SK-N-SH treated with all-trans-retinoic acid at 6 μM for 48 hours (cell line): ENCODE data around the gene CDX1.

Experiments used
- ATAC-seq: fragments of 200-7000 bp; cut with Tn5 transposase; 3 replicates; pipeline ENCODE4 v1.9.1; 2020; ENCODE audit warnings: mild to moderate bottlenecking, moderate library complexity
- ARNTL ChIP-seq: fragments of 450-650 bp; formaldehyde crosslinking; IDR thresholded peaks from 2 replicates; pipeline ENCODE4 v1.5.0; 2020; ENCODE audit warnings: low read depth, mild to moderate bottlenecking, moderate library complexity, borderline replicate concordance
- BACH2 ChIP-seq: fragments of 250-450 bp; sonication (Bioruptor Pico); IDR thresholded peaks from 2 replicates; pipeline ENCODE4 v1.9.0; 2021; ENCODE audit warnings: mild to moderate bottlenecking, borderline replicate concordance
- CSDC2 ChIP-seq: fragments of 250-450 bp; sonication (Bioruptor Pico); IDR thresholded peaks from 2 replicates; pipeline ENCODE4 v1.5.0; 2020; ENCODE audit warnings: mild to moderate bottlenecking, moderate library complexity
- ESRRG ChIP-seq: fragments of 250-450 bp; sonication (Bioruptor Pico); IDR thresholded peaks from 2 replicates; pipeline ENCODE4 v1.6.1; 2021; ENCODE audit warnings: mild to moderate bottlenecking
- GLIS3 ChIP-seq: fragments of 250-450 bp; sonication (Bioruptor Pico); IDR thresholded peaks from 2 replicates; pipeline ENCODE4 v1.5.0; 2020; ENCODE audit warnings: mild to moderate bottlenecking, moderate library complexity
- ISL1 ChIP-seq: fragments of 250-450 bp; sonication (Bioruptor Pico); IDR thresholded peaks from 2 replicates; pipeline ENCODE4 v2.1.2; 2022; ENCODE audit warnings: mild to moderate bottlenecking, moderate library complexity
- OSR1 ChIP-seq: fragments of 250-450 bp; sonication (Bioruptor Pico); IDR thresholded peaks from 2 replicates; pipeline ENCODE4 v1.8.0; 2022; ENCODE audit warnings: moderate library complexity, mild to moderate bottlenecking, inconsistent platforms
- RARB ChIP-seq: fragments of 250-450 bp; sonication (Bioruptor Pico); IDR thresholded peaks from 2 replicates; pipeline ENCODE4 v1.8.0; 2021; ENCODE audit warnings: mild to moderate bottlenecking, moderate library complexity
- SNAI2 ChIP-seq: fragments of 250-450 bp; sonication (Bioruptor Pico); IDR thresholded peaks from 2 replicates; pipeline ENCODE4 v1.5.0; 2020; ENCODE audit warnings: mild to moderate bottlenecking, moderate library complexity
- TCF4 ChIP-seq: fragments of 250-450 bp; sonication (Bioruptor Pico); IDR thresholded peaks from 2 replicates; pipeline ENCODE4 v1.8.0; 2021; ENCODE audit warnings: mild to moderate bottlenecking, moderate library complexity, borderline replicate concordance
- TOX ChIP-seq: fragments of 250-450 bp; sonication (Bioruptor Pico); IDR thresholded peaks from 2 replicates; pipeline ENCODE4 v1.8.0; 2021; ENCODE audit warnings: mild to moderate bottlenecking, moderate library complexity, borderline replicate concordance
- ZC3H10 ChIP-seq: fragments of 250-450 bp; sonication (Bioruptor Pico); IDR thresholded peaks from 2 replicates; pipeline ENCODE4 v1.5.1; 2021; ENCODE audit warnings: mild to moderate bottlenecking, moderate library complexity
- ZFP3 ChIP-seq: fragments of 250-450 bp; sonication (Bioruptor Pico); IDR thresholded peaks from 2 replicates; pipeline ENCODE4 v1.5.0; 2020; ENCODE audit warnings: mild to moderate bottlenecking, moderate library complexity
- ZFP30 ChIP-seq: fragments of 450-650 bp; formaldehyde crosslinking; IDR thresholded peaks from 2 replicates; pipeline ENCODE4 v1.5.0; 2022; ENCODE audit warnings: mild to moderate bottlenecking, moderate library complexity
- ZNF565 ChIP-seq: fragments of 450-650 bp; formaldehyde crosslinking; conservative IDR thresholded peaks from 2 replicates; pipeline ENCODE4 v1.5.0; 2020; ENCODE audit warnings: low read depth, mild to moderate bottlenecking, moderate library complexity
- ZNF70 ChIP-seq: fragments of 450-650 bp; formaldehyde crosslinking; IDR thresholded peaks from 2 replicates; pipeline ENCODE4 v1.5.0; 2020; ENCODE audit warnings: mild to moderate bottlenecking, moderate library complexity
- ZNF8 ChIP-seq: fragments of 450-650 bp; formaldehyde crosslinking; IDR thresholded peaks from 2 replicates; pipeline ENCODE4 v1.5.0; 2020; ENCODE audit warnings: mild to moderate bottlenecking, moderate library complexity
- TF ChIP-seq, protein P1 (sequence below): fragments of 250-450 bp; sonication (Bioruptor Pico); IDR thresholded peaks from 2 replicates; pipeline ENCODE4 v1.5.1; 2021; ENCODE audit warnings: mild to moderate bottlenecking, moderate library complexity
- TF ChIP-seq, protein P2 (sequence below): fragments of 250-450 bp; sonication (Bioruptor Pico); IDR thresholded peaks from 2 replicates; pipeline ENCODE4 v1.8.0; 2020; ENCODE audit warnings: mild to moderate bottlenecking, moderate library complexity, borderline replicate concordance
- TF ChIP-seq, protein P3 (sequence below): fragments of 250-450 bp; sonication (Bioruptor Pico); IDR thresholded peaks from 2 replicates; pipeline ENCODE4 v1.5.0; 2020; ENCODE audit warnings: mild to moderate bottlenecking, moderate library complexity
- TF ChIP-seq, protein P4 (sequence below): fragments of 250-450 bp; sonication (Bioruptor Pico); IDR thresholded peaks from 2 replicates; pipeline ENCODE4 v1.8.0; 2021; ENCODE audit warnings: low read depth, mild to moderate bottlenecking, moderate library complexity, borderline replicate concordance
- TF ChIP-seq, protein P5 (sequence below): fragments of 250-450 bp; sonication (Bioruptor Pico); IDR thresholded peaks from 2 replicates; pipeline ENCODE4 v1.5.1; 2020; ENCODE audit warnings: low read depth, mild to moderate bottlenecking, moderate library complexity

The CDX1 gene

DNA sequence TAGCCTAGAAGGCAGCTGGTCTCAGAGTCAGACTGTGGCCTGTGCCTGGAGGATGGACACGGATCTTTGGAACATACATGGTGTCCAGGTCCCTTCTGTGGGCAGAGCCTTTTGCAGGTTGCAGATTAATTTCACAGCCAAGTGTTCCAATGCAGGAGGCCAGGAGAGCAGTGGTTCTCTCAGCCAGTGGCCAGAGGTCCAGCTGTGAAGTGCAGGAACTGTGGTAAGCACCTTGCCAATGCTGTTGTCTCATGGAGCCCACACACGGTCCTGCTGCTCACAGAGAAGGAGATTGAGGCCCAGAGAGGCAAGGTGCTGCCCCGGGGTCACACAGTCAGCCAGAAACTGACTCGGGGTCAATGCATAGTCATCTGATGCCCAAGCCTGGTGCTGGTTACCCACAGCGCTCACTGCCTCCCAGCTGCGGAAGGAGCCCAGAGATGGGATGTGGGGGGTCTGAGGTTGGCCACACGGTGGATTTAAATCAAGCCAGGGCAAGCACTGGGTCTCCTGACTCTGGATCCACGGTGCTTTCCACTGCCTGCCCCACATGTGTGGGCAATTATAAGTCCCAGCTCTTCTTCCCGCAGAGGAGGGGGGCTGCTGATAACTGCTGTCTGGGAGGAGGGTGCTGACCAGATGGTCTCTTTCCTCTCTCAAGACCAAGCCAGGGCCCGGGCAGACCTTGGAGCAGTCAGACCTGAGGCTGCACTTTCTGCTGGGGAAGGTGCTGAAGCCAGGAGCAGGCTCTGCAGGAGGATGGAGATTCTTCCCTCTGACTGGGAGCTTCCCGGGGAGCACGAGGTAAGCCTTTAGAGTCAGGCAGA is 13.7 kb upstream of the CDX1 start:
- peak; percentile 23 for ATAC-seq
- TF ChIP-seq ZFP30 (CRISPR knock-in tag) (no peak), ZNF70 (CRISPR knock-in tag) (no peak), CSDC2 (no peak), ZFP3 (CRISPR knock-in tag) (no peak), TCF4 (peak; percentile 88)
- TF ChIP-seq, protein P1, sequence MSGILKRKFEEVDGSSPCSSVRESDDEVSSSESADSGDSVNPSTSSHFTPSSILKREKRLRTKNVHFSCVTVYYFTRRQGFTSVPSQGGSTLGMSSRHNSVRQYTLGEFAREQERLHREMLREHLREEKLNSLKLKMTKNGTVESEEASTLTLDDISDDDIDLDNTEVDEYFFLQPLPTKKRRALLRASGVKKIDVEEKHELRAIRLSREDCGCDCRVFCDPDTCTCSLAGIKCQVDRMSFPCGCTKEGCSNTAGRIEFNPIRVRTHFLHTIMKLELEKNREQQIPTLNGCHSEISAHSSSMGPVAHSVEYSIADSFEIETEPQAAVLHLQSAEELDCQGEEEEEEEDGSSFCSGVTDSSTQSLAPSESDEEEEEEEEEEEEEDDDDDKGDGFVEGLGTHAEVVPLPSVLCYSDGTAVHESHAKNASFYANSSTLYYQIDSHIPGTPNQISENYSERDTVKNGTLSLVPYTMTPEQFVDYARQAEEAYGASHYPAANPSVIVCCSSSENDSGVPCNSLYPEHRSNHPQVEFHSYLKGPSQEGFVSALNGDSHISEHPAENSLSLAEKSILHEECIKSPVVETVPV (CRISPR knock-in tag): no peak
- TF ChIP-seq, protein P2, sequence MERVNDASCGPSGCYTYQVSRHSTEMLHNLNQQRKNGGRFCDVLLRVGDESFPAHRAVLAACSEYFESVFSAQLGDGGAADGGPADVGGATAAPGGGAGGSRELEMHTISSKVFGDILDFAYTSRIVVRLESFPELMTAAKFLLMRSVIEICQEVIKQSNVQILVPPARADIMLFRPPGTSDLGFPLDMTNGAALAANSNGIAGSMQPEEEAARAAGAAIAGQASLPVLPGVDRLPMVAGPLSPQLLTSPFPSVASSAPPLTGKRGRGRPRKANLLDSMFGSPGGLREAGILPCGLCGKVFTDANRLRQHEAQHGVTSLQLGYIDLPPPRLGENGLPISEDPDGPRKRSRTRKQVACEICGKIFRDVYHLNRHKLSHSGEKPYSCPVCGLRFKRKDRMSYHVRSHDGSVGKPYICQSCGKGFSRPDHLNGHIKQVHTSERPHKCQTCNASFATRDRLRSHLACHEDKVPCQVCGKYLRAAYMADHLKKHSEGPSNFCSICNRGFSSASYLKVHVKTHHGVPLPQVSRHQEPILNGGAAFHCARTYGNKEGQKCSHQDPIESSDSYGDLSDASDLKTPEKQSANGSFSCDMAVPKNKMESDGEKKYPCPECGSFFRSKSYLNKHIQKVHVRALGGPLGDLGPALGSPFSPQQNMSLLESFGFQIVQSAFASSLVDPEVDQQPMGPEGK (CRISPR knock-in tag): no peak; the same call in 1 of the 2 replicates
- TF ChIP-seq, protein P3, sequence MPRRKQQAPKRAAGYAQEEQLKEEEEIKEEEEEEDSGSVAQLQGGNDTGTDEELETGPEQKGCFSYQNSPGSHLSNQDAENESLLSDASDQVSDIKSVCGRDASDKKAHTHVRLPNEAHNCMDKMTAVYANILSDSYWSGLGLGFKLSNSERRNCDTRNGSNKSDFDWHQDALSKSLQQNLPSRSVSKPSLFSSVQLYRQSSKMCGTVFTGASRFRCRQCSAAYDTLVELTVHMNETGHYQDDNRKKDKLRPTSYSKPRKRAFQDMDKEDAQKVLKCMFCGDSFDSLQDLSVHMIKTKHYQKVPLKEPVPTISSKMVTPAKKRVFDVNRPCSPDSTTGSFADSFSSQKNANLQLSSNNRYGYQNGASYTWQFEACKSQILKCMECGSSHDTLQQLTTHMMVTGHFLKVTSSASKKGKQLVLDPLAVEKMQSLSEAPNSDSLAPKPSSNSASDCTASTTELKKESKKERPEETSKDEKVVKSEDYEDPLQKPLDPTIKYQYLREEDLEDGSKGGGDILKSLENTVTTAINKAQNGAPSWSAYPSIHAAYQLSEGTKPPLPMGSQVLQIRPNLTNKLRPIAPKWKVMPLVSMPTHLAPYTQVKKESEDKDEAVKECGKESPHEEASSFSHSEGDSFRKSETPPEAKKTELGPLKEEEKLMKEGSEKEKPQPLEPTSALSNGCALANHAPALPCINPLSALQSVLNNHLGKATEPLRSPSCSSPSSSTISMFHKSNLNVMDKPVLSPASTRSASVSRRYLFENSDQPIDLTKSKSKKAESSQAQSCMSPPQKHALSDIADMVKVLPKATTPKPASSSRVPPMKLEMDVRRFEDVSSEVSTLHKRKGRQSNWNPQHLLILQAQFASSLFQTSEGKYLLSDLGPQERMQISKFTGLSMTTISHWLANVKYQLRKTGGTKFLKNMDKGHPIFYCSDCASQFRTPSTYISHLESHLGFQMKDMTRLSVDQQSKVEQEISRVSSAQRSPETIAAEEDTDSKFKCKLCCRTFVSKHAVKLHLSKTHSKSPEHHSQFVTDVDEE (CRISPR knock-in tag): peak; percentile 31; the same call in 1 of the 2 replicates

DNA sequence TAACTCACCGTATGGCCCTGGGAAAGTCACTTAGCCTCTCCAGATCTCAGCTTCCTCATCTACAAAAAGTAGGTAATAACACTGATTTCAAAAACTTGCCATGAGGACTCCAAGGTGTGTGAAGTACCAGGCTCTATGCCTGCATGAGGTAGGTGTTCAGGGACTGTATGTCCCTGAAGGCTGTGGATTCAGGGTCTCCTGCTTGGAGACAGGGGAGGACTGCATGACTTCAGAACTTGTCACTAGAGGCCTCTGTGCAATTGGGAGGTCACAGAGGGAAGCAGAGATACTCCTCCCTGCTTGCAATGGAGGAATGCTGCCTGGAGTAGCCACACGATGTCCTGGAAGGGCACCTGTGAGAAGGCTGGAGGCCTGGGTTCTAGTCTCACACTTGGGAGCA is 13.1 kb upstream of the CDX1 start:
- ATAC-seq: no peak
- no peak for TF ChIP-seq ZNF8
- TF ChIP-seq, protein P4, sequence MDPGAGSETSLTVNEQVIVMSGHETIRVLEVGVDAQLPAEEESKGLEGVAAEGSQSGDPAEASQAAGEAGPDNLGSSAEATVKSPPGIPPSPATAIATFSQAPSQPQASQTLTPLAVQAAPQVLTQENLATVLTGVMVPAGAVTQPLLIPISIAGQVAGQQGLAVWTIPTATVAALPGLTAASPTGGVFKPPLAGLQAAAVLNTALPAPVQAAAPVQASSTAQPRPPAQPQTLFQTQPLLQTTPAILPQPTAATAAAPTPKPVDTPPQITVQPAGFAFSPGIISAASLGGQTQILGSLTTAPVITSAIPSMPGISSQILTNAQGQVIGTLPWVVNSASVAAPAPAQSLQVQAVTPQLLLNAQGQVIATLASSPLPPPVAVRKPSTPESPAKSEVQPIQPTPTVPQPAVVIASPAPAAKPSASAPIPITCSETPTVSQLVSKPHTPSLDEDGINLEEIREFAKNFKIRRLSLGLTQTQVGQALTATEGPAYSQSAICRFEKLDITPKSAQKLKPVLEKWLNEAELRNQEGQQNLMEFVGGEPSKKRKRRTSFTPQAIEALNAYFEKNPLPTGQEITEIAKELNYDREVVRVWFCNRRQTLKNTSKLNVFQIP (CRISPR knock-in tag): no peak
- no peak for TF ChIP-seq ZNF70 (CRISPR knock-in tag)
- no peak for TF ChIP-seq ARNTL (CRISPR knock-in tag)
- no peak for TF ChIP-seq TCF4
- no peak for TF ChIP-seq ZFP30 (CRISPR knock-in tag)
- no peak for TF ChIP-seq GLIS3
- TF ChIP-seq ZC3H10: no peak
- no peak for TF ChIP-seq RARB
- TF ChIP-seq, protein P3 (CRISPR knock-in tag): no peak
- TF ChIP-seq BACH2 (CRISPR knock-in tag): no peak
- TF ChIP-seq ISL1: no peak
- TF ChIP-seq SNAI2 (CRISPR knock-in tag): no peak
- TF ChIP-seq OSR1: no peak
- TF ChIP-seq TOX (CRISPR knock-in tag): no peak
- TF ChIP-seq ZNF565 (CRISPR knock-in tag): no peak
- TF ChIP-seq ESRRG: no peak
- TF ChIP-seq, protein P5, sequence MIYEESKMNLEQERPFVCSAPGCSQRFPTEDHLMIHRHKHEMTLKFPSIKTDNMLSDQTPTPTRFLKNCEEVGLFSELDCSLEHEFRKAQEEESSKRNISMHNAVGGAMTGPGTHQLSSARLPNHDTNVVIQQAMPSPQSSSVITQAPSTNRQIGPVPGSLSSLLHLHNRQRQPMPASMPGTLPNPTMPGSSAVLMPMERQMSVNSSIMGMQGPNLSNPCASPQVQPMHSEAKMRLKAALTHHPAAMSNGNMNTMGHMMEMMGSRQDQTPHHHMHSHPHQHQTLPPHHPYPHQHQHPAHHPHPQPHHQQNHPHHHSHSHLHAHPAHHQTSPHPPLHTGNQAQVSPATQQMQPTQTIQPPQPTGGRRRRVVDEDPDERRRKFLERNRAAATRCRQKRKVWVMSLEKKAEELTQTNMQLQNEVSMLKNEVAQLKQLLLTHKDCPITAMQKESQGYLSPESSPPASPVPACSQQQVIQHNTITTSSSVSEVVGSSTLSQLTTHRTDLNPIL (CRISPR knock-in tag): no peak
- TF ChIP-seq, all 23 proteins: peak for 0
